Neural cell (in vitro differentiated cells): ENCODE data around the gene ZFYVE28. TPM values are rescaled to one million over a fixed set of nuclear protein-coding genes. Genes with fewer than 3 reads are reported as not detected.

Experiments used
- H2AFZ ChIP-seq: fragments of 200-600, 300-800 bp; sonication (generic), shearing (Covaris generic); 2 replicates; pipeline ENCODE4 v1.6.0; 2014; ENCODE audit warnings: low read depth, mild to moderate bottlenecking, antibody characterized with exemption, low read length, moderate library complexity
- H3F3A ChIP-seq: fragments of 200-600 bp; shearing (Covaris generic); 2 replicates; pipeline ENCODE4 v1.6.1; 2016; ENCODE audit warnings: mild to moderate bottlenecking, moderate library complexity, mixed read lengths, antibody characterized with exemption, low read length; ENCODE audit not compliant: insufficient read depth, poor library complexity, severe bottlenecking
- H3K27ac ChIP-seq: fragments of 200-600, 300-800 bp; sonication (generic), shearing (Covaris generic); 2 replicates; pipeline ENCODE4 v1.5.1; 2014; ENCODE audit warnings: mild to moderate bottlenecking, low read length, moderate library complexity
- H3K27me3 ChIP-seq: fragments of 300-800, 200-600 bp; sonication (generic), shearing (Covaris generic); 2 replicates; pipeline ENCODE4 v1.6.0; 2014; ENCODE audit warnings: mild to moderate bottlenecking, low read depth, low read length, moderate library complexity; ENCODE audit not compliant: insufficient read depth
- H3K36me3 ChIP-seq: fragments of 300-800, 200-600 bp; sonication (generic), shearing (Covaris generic); 2 replicates; pipeline ENCODE4 v1.5.1; 2014; ENCODE audit warnings: mild to moderate bottlenecking, antibody characterized with exemption, low read length, moderate library complexity; ENCODE audit not compliant: insufficient read depth
- H3K4me2 ChIP-seq: fragments of 300-800, 200-600 bp; sonication (generic), shearing (Covaris generic); 2 replicates; pipeline ENCODE4 v1.6.0; 2014; ENCODE audit warnings: mild to moderate bottlenecking, low read length
- H3K4me3 ChIP-seq: fragments of 300-800, 200-600 bp; sonication (generic), shearing (Covaris generic); 2 replicates; pipeline ENCODE4 v1.5.1; 2014; ENCODE audit warnings: mild to moderate bottlenecking, low read length, moderate library complexity
- H3K79me2 ChIP-seq: fragments of 200-600 bp; shearing (Covaris generic); replicated peaks from 2 replicates; pipeline ENCODE4 v1.6.0; 2014; ENCODE audit warnings: mild to moderate bottlenecking, low read length, moderate library complexity; ENCODE audit not compliant: insufficient read depth
- H3K9ac ChIP-seq: fragments of 300-800, 200-600 bp; sonication (generic), shearing (Covaris generic); 2 replicates; pipeline ENCODE4 v1.6.1; 2016; ENCODE audit warnings: mild to moderate bottlenecking, low read length, mixed read lengths
- H3K9me2 ChIP-seq: fragments of 200-600 bp; shearing (Covaris generic); 2 replicates; pipeline ENCODE4 v1.6.1; 2016; ENCODE audit warnings: mild to moderate bottlenecking, low read length, mixed read lengths; ENCODE audit not compliant: insufficient read depth
- H3K9me3 ChIP-seq: fragments of 200-600, 300-800 bp; sonication (generic), shearing (Covaris generic); 2 replicates; pipeline ENCODE4 v1.6.1; 2016; ENCODE audit warnings: mild to moderate bottlenecking, mixed run types, low read length, moderate library complexity, mixed read lengths
- H4K20me1 ChIP-seq: fragments of 200-600 bp; shearing (Covaris generic); 2 replicates; pipeline ENCODE4 v1.6.1; 2016; ENCODE audit warnings: mild to moderate bottlenecking, mixed run types; ENCODE audit not compliant: insufficient read depth
- EP300 ChIP-seq: fragments of 450-650 bp; conservative IDR thresholded peaks from 2 replicates; pipeline ENCODE4 v1.6.1; 2014; ENCODE audit warnings: antibody characterized with exemption, mild to moderate bottlenecking, moderate library complexity; ENCODE audit not compliant: poor library complexity, severe bottlenecking
- EZH2 ChIP-seq: fragments of 200-600, 300-800 bp; shearing (Covaris generic), sonication (generic); IDR thresholded peaks from 2 replicates; pipeline ENCODE4 v1.6.1; 2014; ENCODE audit warnings: antibody characterized with exemption, low read length, borderline replicate concordance, mild to moderate bottlenecking; ENCODE audit not compliant: insufficient read depth, poor library complexity, severe bottlenecking
- MXI1 ChIP-seq: fragments of 450-650 bp; conservative IDR thresholded peaks from 2 replicates; pipeline ENCODE4 v1.6.1; 2014; ENCODE audit warnings: antibody characterized with exemption, mild to moderate bottlenecking; ENCODE audit not compliant: poor library complexity, severe bottlenecking
- POLR2AphosphoS5 ChIP-seq: IDR thresholded peaks from 2 replicates; pipeline ENCODE4 v1.6.1; 2012
- RAD21 ChIP-seq: fragments of 450-650 bp; conservative IDR thresholded peaks from 2 replicates; pipeline ENCODE4 v1.6.1; 2014; ENCODE audit warnings: antibody characterized with exemption, mild to moderate bottlenecking, moderate library complexity
- SMC3 ChIP-seq: fragments of 450-650 bp; conservative IDR thresholded peaks from 2 replicates; pipeline ENCODE4 v1.6.1; 2014; ENCODE audit warnings: antibody characterized with exemption, mild to moderate bottlenecking, moderate library complexity; ENCODE audit not compliant: poor library complexity
- TAF1 ChIP-seq: IDR thresholded peaks from 2 replicates; pipeline ENCODE4 v1.6.1; 2012; ENCODE audit warnings: low read depth
- polyA plus RNA-seq: library from polyadenylated mRNA; depleted of rRNA; stranded (reverse); fragments of >200 nt; gene quantifications from 2 replicates; pipeline ENCODE4 v1.2.3, GENCODE V29; 2014
- TF ChIP-seq, protein P1 (sequence below): fragments of 450-650 bp; IDR thresholded peaks from 2 replicates; pipeline ENCODE4 v1.5.1; 2014; ENCODE audit warnings: antibody characterized with exemption, mild to moderate bottlenecking, moderate library complexity; ENCODE audit not compliant: poor library complexity, severe bottlenecking
- TF ChIP-seq, protein P2 (sequence below): IDR thresholded peaks from 2 replicates; pipeline ENCODE4 v1.6.1; 2012; ENCODE audit warnings: borderline replicate concordance

The ZFYVE28 gene
- polyA plus RNA-seq, 1 donor from 2014 or later: 2.4 TPM

DNA sequence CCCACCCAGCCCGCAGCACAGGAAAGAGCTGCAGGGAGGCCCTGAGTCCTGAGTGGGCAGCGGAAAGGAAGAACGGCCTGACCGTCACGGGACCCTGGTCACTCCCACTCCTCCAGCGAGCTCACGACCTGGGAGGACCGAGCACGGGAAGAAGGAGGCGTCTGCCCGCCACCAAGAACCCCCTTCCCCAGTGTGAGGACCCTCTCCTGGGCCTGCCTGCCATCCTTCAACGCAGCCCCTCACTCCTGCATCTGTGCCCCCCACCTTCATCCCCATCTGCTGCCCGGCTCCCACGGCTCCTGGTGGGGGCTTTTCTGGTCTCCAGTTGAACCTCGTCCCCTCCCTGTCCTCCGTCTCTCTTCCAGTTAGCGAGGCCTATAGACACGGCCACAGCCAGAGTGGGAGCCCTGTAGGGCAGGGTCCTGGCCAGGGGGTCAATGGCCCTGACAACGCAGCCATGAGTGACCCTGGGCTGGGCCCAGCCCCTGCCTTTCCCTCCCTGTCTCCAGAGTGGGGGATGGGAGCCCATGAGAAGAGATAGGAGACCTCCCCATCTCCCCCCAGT lies 115.2 kb downstream of the ZFYVE28 start:
- H3K9ac ChIP-seq: no peak overlapping the region

DNA sequence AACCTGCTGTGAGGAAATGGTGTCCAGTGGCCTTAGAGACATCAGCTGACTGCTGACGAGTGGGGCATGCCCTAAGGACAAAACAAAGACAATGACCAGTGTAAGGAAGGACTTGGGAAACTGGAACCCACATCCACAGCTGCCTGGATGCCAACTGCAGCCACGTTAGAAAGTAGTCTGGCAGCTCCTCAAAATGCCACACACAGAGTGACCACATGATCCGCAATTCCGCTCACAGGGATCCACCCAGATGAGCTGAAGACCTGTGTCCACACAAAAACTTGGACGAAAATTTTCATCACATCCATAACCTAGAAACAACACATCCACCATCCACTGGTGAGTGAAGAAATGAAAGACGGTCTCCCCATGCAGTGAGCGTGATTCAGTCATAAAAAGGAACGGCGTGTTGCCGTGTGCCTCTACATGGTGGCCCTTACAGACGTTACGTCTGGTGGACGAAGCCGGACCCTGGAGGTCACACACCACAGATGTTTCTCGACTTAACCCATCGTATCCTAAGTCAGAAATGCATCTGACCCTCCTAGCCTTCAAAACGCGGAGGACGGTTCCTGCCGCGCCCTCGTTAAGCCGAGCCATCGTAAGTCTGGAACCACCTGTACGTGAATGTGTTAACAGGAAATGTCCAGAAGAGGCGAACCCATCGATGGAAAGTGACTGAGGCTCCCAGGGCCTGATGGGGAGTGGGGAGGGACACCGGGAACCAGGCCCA lies 115.9 kb downstream of the ZFYVE28 start:
- H3K27me3 ChIP-seq: no peaks in the 10 kb centered on the region
- H4K20me1 ChIP-seq: no peaks in the 10 kb centered on the region
- TF ChIP-seq MXI1 (no peak), EP300 (no peak), TAF1 (no peak), SMC3 (no peak), RAD21 (no peak), EZH2 (no peak)
- TF ChIP-seq, protein P1, sequence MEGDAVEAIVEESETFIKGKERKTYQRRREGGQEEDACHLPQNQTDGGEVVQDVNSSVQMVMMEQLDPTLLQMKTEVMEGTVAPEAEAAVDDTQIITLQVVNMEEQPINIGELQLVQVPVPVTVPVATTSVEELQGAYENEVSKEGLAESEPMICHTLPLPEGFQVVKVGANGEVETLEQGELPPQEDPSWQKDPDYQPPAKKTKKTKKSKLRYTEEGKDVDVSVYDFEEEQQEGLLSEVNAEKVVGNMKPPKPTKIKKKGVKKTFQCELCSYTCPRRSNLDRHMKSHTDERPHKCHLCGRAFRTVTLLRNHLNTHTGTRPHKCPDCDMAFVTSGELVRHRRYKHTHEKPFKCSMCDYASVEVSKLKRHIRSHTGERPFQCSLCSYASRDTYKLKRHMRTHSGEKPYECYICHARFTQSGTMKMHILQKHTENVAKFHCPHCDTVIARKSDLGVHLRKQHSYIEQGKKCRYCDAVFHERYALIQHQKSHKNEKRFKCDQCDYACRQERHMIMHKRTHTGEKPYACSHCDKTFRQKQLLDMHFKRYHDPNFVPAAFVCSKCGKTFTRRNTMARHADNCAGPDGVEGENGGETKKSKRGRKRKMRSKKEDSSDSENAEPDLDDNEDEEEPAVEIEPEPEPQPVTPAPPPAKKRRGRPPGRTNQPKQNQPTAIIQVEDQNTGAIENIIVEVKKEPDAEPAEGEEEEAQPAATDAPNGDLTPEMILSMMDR: no peak
- H3K4me3 ChIP-seq: no peak overlapping the region
- no peak overlapping the region for H3K9ac ChIP-seq
- H3K4me2 ChIP-seq: no peak overlapping the region
- H3K27ac ChIP-seq: no peak overlapping the region
- H3K79me2 ChIP-seq: no peaks in the 10 kb centered on the region
- no peaks in the 10 kb centered on the region for H3K9me2 ChIP-seq
- H3K36me3 ChIP-seq: no peaks in the 10 kb centered on the region
- H3F3A ChIP-seq: no peaks in the 10 kb centered on the region
- no peaks in the 10 kb centered on the region for H3K9me3 ChIP-seq
- H2AFZ ChIP-seq: no peak overlapping the region

More for the DNA sequence above, 115.2 kb downstream of the ZFYVE28 start:
- no peak for TF ChIP-seq RAD21
- TF ChIP-seq, protein P2, sequence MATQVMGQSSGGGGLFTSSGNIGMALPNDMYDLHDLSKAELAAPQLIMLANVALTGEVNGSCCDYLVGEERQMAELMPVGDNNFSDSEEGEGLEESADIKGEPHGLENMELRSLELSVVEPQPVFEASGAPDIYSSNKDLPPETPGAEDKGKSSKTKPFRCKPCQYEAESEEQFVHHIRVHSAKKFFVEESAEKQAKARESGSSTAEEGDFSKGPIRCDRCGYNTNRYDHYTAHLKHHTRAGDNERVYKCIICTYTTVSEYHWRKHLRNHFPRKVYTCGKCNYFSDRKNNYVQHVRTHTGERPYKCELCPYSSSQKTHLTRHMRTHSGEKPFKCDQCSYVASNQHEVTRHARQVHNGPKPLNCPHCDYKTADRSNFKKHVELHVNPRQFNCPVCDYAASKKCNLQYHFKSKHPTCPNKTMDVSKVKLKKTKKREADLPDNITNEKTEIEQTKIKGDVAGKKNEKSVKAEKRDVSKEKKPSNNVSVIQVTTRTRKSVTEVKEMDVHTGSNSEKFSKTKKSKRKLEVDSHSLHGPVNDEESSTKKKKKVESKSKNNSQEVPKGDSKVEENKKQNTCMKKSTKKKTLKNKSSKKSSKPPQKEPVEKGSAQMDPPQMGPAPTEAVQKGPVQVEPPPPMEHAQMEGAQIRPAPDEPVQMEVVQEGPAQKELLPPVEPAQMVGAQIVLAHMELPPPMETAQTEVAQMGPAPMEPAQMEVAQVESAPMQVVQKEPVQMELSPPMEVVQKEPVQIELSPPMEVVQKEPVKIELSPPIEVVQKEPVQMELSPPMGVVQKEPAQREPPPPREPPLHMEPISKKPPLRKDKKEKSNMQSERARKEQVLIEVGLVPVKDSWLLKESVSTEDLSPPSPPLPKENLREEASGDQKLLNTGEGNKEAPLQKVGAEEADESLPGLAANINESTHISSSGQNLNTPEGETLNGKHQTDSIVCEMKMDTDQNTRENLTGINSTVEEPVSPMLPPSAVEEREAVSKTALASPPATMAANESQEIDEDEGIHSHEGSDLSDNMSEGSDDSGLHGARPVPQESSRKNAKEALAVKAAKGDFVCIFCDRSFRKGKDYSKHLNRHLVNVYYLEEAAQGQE: no peak
- TF ChIP-seq SMC3: no peak
- no peak for TF ChIP-seq TAF1
- TF ChIP-seq, protein P1: no peak
- TF ChIP-seq POLR2AphosphoS5: no peak
- no peak for TF ChIP-seq EP300
- TF ChIP-seq EZH2: no peak
- no peak for TF ChIP-seq MXI1
- no peak overlapping the region for H2AFZ ChIP-seq
- no peak overlapping the region for H3K4me2 ChIP-seq
- no peak overlapping the region for H3K27ac ChIP-seq
- H3F3A ChIP-seq: no peaks in the 10 kb centered on the region
- no peak overlapping the region for H3K4me3 ChIP-seq
- no peaks in the 10 kb centered on the region for H4K20me1 ChIP-seq
- no peaks in the 10 kb centered on the region for H3K9me2 ChIP-seq
- no peaks in the 10 kb centered on the region for H3K27me3 ChIP-seq
- H3K9me3 ChIP-seq: no peaks in the 10 kb centered on the region
- no peaks in the 10 kb centered on the region for H3K36me3 ChIP-seq
- no peaks in the 10 kb centered on the region for H3K79me2 ChIP-seq
